ENCODE results near the gene ADSS1.

Gene ADSS1

GRCh38 chr14:104723651-104724406 lies at the start of gene ADSS1:
Gene ADSS1, plus strand, starts transcription at chr14:104724229. Its CDS starts 42 bp downstream, at chr14:104724271.
- Histone ChIP-seq H3K36me3 (ENCODE audit: control insufficient read depth, insufficient read depth, low read length) (no peaks in the 10 kb centered on the region), H3K4me1 (ENCODE audit: control insufficient read depth, insufficient read depth, low read length) (no peaks in the 10 kb centered on the region), H3K4me3 (ENCODE audit: low read length) (peak within 1 kb of the TSS; percentile 81), H3K27ac (ENCODE audit: low read depth, low read length) (no peak within 1 kb of the TSS), H3K9ac (ENCODE audit: low read length) (no peak within 1 kb of the TSS), H3K27me3 (ENCODE audit: control insufficient read depth, insufficient read depth, low read length) (no peaks in the 10 kb centered on the region)

GRCh38 chr14:104675447-104675846 lies 48.6 kb upstream of the ADSS1 start:
- Histone ChIP-seq H3K27ac (ENCODE audit: low read depth, low read length) (no peak overlapping the region), H3K4me1 (ENCODE audit: control insufficient read depth, insufficient read depth, low read length) (peaks cover 21% of the 10 kb centered on the region), H3K4me3 (ENCODE audit: low read length) (no peak overlapping the region), H3K9ac (ENCODE audit: low read length) (no peak overlapping the region), H3K36me3 (ENCODE audit: control insufficient read depth, insufficient read depth, low read length) (no peaks in the 10 kb centered on the region), H3K27me3 (ENCODE audit: control insufficient read depth, insufficient read depth, low read length) (no peaks in the 10 kb centered on the region)

- Histone ChIP-seq H3K4me3 (ENCODE audit: low read length) (no peak overlapping the region), H3K9ac (ENCODE audit: low read length) (no peak overlapping the region), H3K4me1 (ENCODE audit: control insufficient read depth, insufficient read depth, low read length) (peaks cover 28% of the 10 kb centered on the region), H3K27ac (ENCODE audit: low read depth, low read length) (no peak overlapping the region), H3K27me3 (ENCODE audit: control insufficient read depth, insufficient read depth, low read length) (no peaks in the 10 kb centered on the region), H3K36me3 (ENCODE audit: control insufficient read depth, insufficient read depth, low read length) (no peaks in the 10 kb centered on the region)
These were observed 47.8 kb upstream of the ADSS1 start for GRCh38 chr14:104676130-104676693.

- Histone ChIP-seq H3K27ac (ENCODE audit: low read depth, low read length) (peak overlapping the region; percentile 92), H3K4me3 (ENCODE audit: low read length) (peak overlapping the region; percentile 70), H3K4me1 (ENCODE audit: control insufficient read depth, insufficient read depth, low read length) (peaks cover 32% of the 10 kb centered on the region)
These were observed 47.1 kb upstream of the ADSS1 start for GRCh38 chr14:104676694-104677511.

GRCh38 chr14:104677512-104678332 lies 46.3 kb upstream of the ADSS1 start:
- no peaks in the 10 kb centered on the region for H3K27me3 ChIP-seq (ENCODE audit: control insufficient read depth, insufficient read depth, low read length)
- H3K4me1 ChIP-seq (ENCODE audit: control insufficient read depth, insufficient read depth, low read length) = peaks cover 32% of the 10 kb centered on the region
- H3K9ac ChIP-seq (ENCODE audit: low read length) = peak overlapping the region; percentile 51
- peak overlapping the region; percentile 92 for H3K27ac ChIP-seq (ENCODE audit: low read depth, low read length)
- peak overlapping the region; percentile 70 for H3K4me3 ChIP-seq (ENCODE audit: low read length)
- H3K36me3 ChIP-seq (ENCODE audit: control insufficient read depth, insufficient read depth, low read length) = no peaks in the 10 kb centered on the region

More at GRCh38 chr14:104676694-104677511, 47.1 kb upstream of the ADSS1 start:
- Histone ChIP-seq H3K27me3 (ENCODE audit: control insufficient read depth, insufficient read depth, low read length) (no peaks in the 10 kb centered on the region), H3K9ac (ENCODE audit: low read length) (peak overlapping the region; percentile 51), H3K36me3 (ENCODE audit: control insufficient read depth, insufficient read depth, low read length) (no peaks in the 10 kb centered on the region)

- H3K27me3 ChIP-seq (ENCODE audit: control insufficient read depth, insufficient read depth, low read length) = no peaks in the 10 kb centered on the region
- H3K4me1 ChIP-seq (ENCODE audit: control insufficient read depth, insufficient read depth, low read length) = peaks cover 32% of the 10 kb centered on the region
- peak overlapping the region; percentile 70 for H3K4me3 ChIP-seq (ENCODE audit: low read length)
- peak overlapping the region; percentile 92 for H3K27ac ChIP-seq (ENCODE audit: low read depth, low read length)
- H3K9ac ChIP-seq (ENCODE audit: low read length) = peak overlapping the region; percentile 51
- no peaks in the 10 kb centered on the region for H3K36me3 ChIP-seq (ENCODE audit: control insufficient read depth, insufficient read depth, low read length)
These were observed 45.7 kb upstream of the ADSS1 start for GRCh38 chr14:104678346-104678745.

GRCh38 chr14:104678901-104679705 lies 44.9 kb upstream of the ADSS1 start:
- Histone ChIP-seq H3K4me1 (ENCODE audit: control insufficient read depth, insufficient read depth, low read length) (peaks cover 32% of the 10 kb centered on the region), H3K27ac (ENCODE audit: low read depth, low read length) (peak overlapping the region; percentile 92), H3K4me3 (ENCODE audit: low read length) (peak overlapping the region; percentile 17), H3K36me3 (ENCODE audit: control insufficient read depth, insufficient read depth, low read length) (no peaks in the 10 kb centered on the region), H3K9ac (ENCODE audit: low read length) (no peak overlapping the region), H3K27me3 (ENCODE audit: control insufficient read depth, insufficient read depth, low read length) (no peaks in the 10 kb centered on the region)

- Histone ChIP-seq H3K36me3 (ENCODE audit: control insufficient read depth, insufficient read depth, low read length) (no peaks in the 10 kb centered on the region), H3K9ac (ENCODE audit: low read length) (no peak overlapping the region), H3K27me3 (ENCODE audit: control insufficient read depth, insufficient read depth, low read length) (no peaks in the 10 kb centered on the region), H3K27ac (ENCODE audit: low read depth, low read length) (peak overlapping the region; percentile 73), H3K4me3 (ENCODE audit: low read length) (peak overlapping the region; percentile 28), H3K4me1 (ENCODE audit: control insufficient read depth, insufficient read depth, low read length) (peaks cover 32% of the 10 kb centered on the region)
These were observed 43.8 kb upstream of the ADSS1 start for GRCh38 chr14:104680056-104680805.

GRCh38 chr14:104680806-104681688 lies 43.0 kb upstream of the ADSS1 start:
- peak overlapping the region; percentile 44 for H3K4me3 ChIP-seq (ENCODE audit: low read length)
- H3K27ac ChIP-seq (ENCODE audit: low read depth, low read length) = peak overlapping the region; percentile 73
- no peaks in the 10 kb centered on the region for H3K27me3 ChIP-seq (ENCODE audit: control insufficient read depth, insufficient read depth, low read length)
- H3K4me1 ChIP-seq (ENCODE audit: control insufficient read depth, insufficient read depth, low read length) = peaks cover 32% of the 10 kb centered on the region
- no peaks in the 10 kb centered on the region for H3K36me3 ChIP-seq (ENCODE audit: control insufficient read depth, insufficient read depth, low read length)
- peak overlapping the region; percentile 3 for H3K9ac ChIP-seq (ENCODE audit: low read length)

- Histone ChIP-seq H3K9ac (ENCODE audit: low read length) (peak overlapping the region; percentile 1), H3K4me3 (ENCODE audit: low read length) (peak overlapping the region; percentile 44), H3K4me1 (ENCODE audit: control insufficient read depth, insufficient read depth, low read length) (peaks cover 32% of the 10 kb centered on the region), H3K27ac (ENCODE audit: low read depth, low read length) (peak overlapping the region; percentile 73), H3K36me3 (ENCODE audit: control insufficient read depth, insufficient read depth, low read length) (no peaks in the 10 kb centered on the region), H3K27me3 (ENCODE audit: control insufficient read depth, insufficient read depth, low read length) (no peaks in the 10 kb centered on the region)
These were observed 42.3 kb upstream of the ADSS1 start for GRCh38 chr14:104681689-104682074.
